RWPE1 (cell line): ENCODE results near the gene FKTN.
"Not testable (repeated sequence)": the region's sequence is repeated elsewhere in the genome, so short reads cannot be mapped to it uniquely, and the experiment has no call there.

Experiments
- CTCF ChIA-PET: fragments of 350-600 bp; sonication (Branson Sonifier 250); formaldehyde crosslinking; extraction: SDS; loops from one replicate; lab custom pipeline; 2021; lab: Yijun Ruan, JAX
- POLR2A ChIA-PET: fragments of 400-600 bp; formaldehyde crosslinking; extraction: SDS; loops from one replicate; lab custom pipeline; 2020; ENCODE audit warnings: antibody characterized with exemption; ENCODE audit not compliant: low non-redundant PET; lab: Yijun Ruan, JAX
- DNase-seq: peaks from one replicate; pipeline ENCODE4 v3.0.0; 2012; ENCODE audit warnings: low spot score
- H3K27ac ChIP-seq: fragments of 450-650 bp; 2 replicates; pipeline ENCODE4 v1.5.1; 2017
- CTCF ChIP-seq: fragments of 450-650 bp; conservative IDR thresholded peaks from 2 replicates; pipeline ENCODE4 v1.5.1; 2017; ENCODE audit warnings: low read depth, mild to moderate bottlenecking

The FKTN gene

GRCh38 chr9:105531530-105531929 is 26.4 kb upstream of the FKTN start:
- ChIA-PET POLR2A (no interaction called here), CTCF (no interaction called here)
- no peak for DNase-seq
- TF ChIP-seq CTCF: no peak
- no peak overlapping the region for H3K27ac ChIP-seq

- POLR2A ChIA-PET: no interaction called here
- H3K27ac ChIP-seq: no peak overlapping the region
- DNase-seq: no peak
- CTCF ChIA-PET: no interaction called here
- TF ChIP-seq CTCF: no peak
Measured at GRCh38 chr9:105535920-105536668, 21.8 kb upstream of the FKTN start.

- no peak overlapping the region for H3K27ac ChIP-seq
- no peak for DNase-seq
- no peak for TF ChIP-seq CTCF
- ChIA-PET POLR2A (no interaction called here), CTCF (no interaction called here)
Measured at GRCh38 chr9:105539452-105539851, 18.5 kb upstream of the FKTN start.

- ChIA-PET POLR2A (no interaction called here), CTCF (interaction anchor here (0.7 kb wide), 1 partner anchor 1855 kb away, joined by 4 read pairs; no protein-coding TSS in a partner anchor)
- no peak overlapping the region for H3K27ac ChIP-seq
- DNase-seq: no peak
- no peak for TF ChIP-seq CTCF
Measured at GRCh38 chr9:105541838-105542237, 16.1 kb upstream of the FKTN start.

- POLR2A ChIA-PET: no interaction called here
Measured at GRCh38 chr9:105554042-105554441, 3.9 kb upstream of the FKTN start.

GRCh38 chr9:105572455-105572854 is 14.5 kb downstream of the FKTN start:
- H3K27ac ChIP-seq: no peak overlapping the region
- ChIA-PET POLR2A (no interaction called here), CTCF (no interaction called here)
- TF ChIP-seq CTCF: no peak
- DNase-seq: no peak

More at GRCh38 chr9:105554042-105554441, 3.9 kb upstream of the FKTN start:
- no peak for DNase-seq
- TF ChIP-seq CTCF: no peak
- CTCF ChIA-PET: interaction anchor here (0.7 kb wide), 1 partner anchor 16 kb away, joined by 3 read pairs; no protein-coding TSS in a partner anchor
- H3K27ac ChIP-seq: no peak overlapping the region

- DNase-seq, POLR2A ChIA-PET, CTCF ChIA-PET, H3K27ac ChIP-seq: not testable (repeated sequence)
Measured at GRCh38 chr9:105579952-105580351, 22.0 kb downstream of the FKTN start.

- CTCF ChIA-PET, POLR2A ChIA-PET, DNase-seq, H3K27ac ChIP-seq: not testable (repeated sequence)
Measured at GRCh38 chr9:105581550-105581949, 23.6 kb downstream of the FKTN start.
